Measurements from ENCODE around the gene PSTPIP2.
A peak's percentile ranks its signal among the peaks of the same experiment; 100 is the strongest.

The PSTPIP2 gene

DNA sequence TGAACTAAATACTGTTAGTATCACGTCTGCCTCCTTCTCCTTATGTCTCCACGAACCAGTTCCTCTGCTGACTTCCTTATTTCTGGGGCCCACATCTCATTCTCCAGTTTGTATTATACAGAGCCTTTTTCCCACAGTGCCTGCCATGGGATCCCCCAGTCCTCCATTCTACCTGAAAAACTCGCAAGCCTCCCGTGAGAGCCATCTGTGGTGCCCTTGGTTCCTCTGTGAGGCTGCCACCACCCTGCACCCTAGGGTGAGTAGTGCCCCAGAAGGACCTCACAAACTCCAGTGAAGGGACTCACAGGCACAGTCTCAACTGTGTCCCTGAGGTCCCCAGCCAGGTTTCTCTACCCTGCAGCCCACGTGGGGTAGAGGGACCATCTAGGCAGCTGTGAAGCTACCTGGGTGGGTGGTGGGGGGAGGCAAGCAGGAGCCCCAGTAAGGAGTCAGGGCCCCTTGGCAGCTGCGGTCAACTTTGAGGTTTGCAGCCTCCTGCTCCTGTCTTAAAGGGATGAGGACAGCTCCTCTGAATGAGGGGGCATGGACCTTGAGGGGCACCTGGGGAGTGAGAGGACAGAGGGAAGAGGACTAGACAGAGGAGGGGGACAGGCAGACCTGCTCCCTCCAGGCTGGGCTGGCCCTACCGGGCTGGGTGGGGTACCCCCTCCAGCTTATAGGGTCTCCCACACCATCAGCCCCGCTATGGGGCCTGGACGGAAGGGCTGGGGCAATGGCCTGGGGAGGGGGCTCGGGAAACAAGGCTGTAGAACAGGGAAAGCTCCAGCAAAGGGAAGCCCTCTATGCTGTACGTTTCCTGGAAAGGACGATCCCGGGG is 1.0 kb downstream of the PSTPIP2 start:
- peaks cover 22% of the 10 kb centered on the region for H3K4me1 ChIP-seq (ENCODE audit: control insufficient read depth, insufficient read depth, low read length, poor library complexity, severe bottlenecking)
- peak overlapping the region; percentile 54 for H3K27ac ChIP-seq (ENCODE audit: insufficient read depth, low read length, poor library complexity, severe bottlenecking)
- no peaks in the 10 kb centered on the region for H3K36me3 ChIP-seq (ENCODE audit: control insufficient read depth, insufficient read depth, low read length)
- H3K4me3 ChIP-seq (ENCODE audit: insufficient read depth, low read depth, low read length, poor library complexity, severe bottlenecking) = peak overlapping the region; percentile 74
- no peaks in the 10 kb centered on the region for H3K9me3 ChIP-seq (ENCODE audit: control insufficient read depth, low read length)
- no peak for DNase-seq
- H3K27me3 ChIP-seq (replicated peaks; ENCODE audit: control insufficient read depth, insufficient read depth, low read length, poor library complexity, severe bottlenecking) = no peaks in the 10 kb centered on the region

DNA sequence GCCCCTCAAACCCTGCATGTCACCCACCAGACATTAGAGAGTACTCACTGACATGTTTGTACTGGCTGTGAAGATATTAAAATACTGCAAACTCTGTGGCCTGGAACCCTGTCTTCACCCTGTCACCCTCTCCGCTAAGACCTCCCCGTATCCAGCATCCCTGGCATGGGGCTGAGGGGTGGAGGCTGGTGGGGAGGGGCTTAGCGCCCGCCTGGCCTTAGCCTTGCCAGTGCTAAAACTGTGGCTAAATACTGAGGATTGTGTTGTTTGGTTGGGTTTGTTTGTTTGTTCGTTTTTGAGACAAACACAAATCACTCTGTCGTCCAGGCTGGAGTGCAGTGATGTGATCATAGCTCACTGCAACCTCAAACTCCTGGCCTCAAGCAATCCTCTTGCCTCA is 1.8 kb downstream of the PSTPIP2 start:
- Histone ChIP-seq H3K36me3 (ENCODE audit: control insufficient read depth, insufficient read depth, low read length) (no peaks in the 10 kb centered on the region), H3K9me3 (ENCODE audit: control insufficient read depth, low read length) (no peaks in the 10 kb centered on the region), H3K4me3 (ENCODE audit: insufficient read depth, low read depth, low read length, poor library complexity, severe bottlenecking) (no peak overlapping the region), H3K27me3 (replicated peaks; ENCODE audit: control insufficient read depth, insufficient read depth, low read length, poor library complexity, severe bottlenecking) (no peaks in the 10 kb centered on the region), H3K27ac (ENCODE audit: insufficient read depth, low read length, poor library complexity, severe bottlenecking) (no peak overlapping the region), H3K4me1 (ENCODE audit: control insufficient read depth, insufficient read depth, low read length, poor library complexity, severe bottlenecking) (peaks cover 22% of the 10 kb centered on the region)
- no peak for DNase-seq

DNA sequence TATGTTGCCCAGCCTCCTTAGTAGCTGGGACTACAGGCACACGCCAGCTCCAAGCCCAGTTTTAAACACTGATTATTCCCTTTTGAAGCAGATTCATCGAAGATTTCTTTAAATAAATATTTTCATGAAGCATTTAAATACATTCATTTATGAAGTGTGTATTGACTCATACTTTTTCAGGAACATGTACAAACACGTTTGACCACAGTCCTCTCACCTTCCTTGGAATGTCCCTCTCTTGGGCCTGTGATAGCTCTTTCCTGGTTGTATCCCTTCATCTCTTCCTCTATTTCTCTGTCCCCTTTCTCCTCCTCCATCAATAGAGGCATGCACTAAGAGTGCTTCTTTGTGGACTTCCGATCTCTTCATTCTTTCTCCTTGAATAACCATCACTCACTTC is 2.5 kb downstream of the PSTPIP2 start:
- Histone ChIP-seq H3K4me3 (ENCODE audit: insufficient read depth, low read depth, low read length, poor library complexity, severe bottlenecking) (no peak overlapping the region), H3K36me3 (ENCODE audit: control insufficient read depth, insufficient read depth, low read length) (no peaks in the 10 kb centered on the region), H3K9me3 (ENCODE audit: control insufficient read depth, low read length) (no peaks in the 10 kb centered on the region), H3K27ac (ENCODE audit: insufficient read depth, low read length, poor library complexity, severe bottlenecking) (no peak overlapping the region), H3K27me3 (replicated peaks; ENCODE audit: control insufficient read depth, insufficient read depth, low read length, poor library complexity, severe bottlenecking) (no peaks in the 10 kb centered on the region), H3K4me1 (ENCODE audit: control insufficient read depth, insufficient read depth, low read length, poor library complexity, severe bottlenecking) (peaks cover 22% of the 10 kb centered on the region)
- DNase-seq = no peak

DNA sequence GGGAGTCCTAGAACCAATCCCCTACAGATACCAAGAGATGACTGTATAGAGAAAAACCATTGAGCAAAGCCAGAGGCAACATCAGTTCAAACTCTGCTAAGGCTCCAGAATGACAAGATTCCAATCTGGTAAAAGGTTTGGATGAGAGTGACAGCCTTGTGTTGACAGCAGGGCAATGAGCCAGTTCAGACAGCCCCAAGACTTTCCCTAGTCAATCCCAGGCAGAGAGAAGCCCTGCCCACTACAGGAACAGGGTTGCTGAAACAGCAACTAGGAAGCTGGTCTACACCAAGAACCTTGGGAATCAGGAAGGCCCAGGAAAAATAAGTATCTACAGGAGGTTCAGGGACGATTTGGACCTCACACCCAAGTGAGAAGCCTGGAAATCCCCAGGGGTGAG is 3.3 kb downstream of the PSTPIP2 start:
- no peaks in the 10 kb centered on the region for H3K36me3 ChIP-seq (ENCODE audit: control insufficient read depth, insufficient read depth, low read length)
- H3K9me3 ChIP-seq (ENCODE audit: control insufficient read depth, low read length) = no peaks in the 10 kb centered on the region
- H3K4me1 ChIP-seq (ENCODE audit: control insufficient read depth, insufficient read depth, low read length, poor library complexity, severe bottlenecking) = peaks cover 22% of the 10 kb centered on the region
- no peak overlapping the region for H3K27ac ChIP-seq (ENCODE audit: insufficient read depth, low read length, poor library complexity, severe bottlenecking)
- no peak overlapping the region for H3K4me3 ChIP-seq (ENCODE audit: insufficient read depth, low read depth, low read length, poor library complexity, severe bottlenecking)
- DNase-seq = no peak
- H3K27me3 ChIP-seq (replicated peaks; ENCODE audit: control insufficient read depth, insufficient read depth, low read length, poor library complexity, severe bottlenecking) = no peaks in the 10 kb centered on the region

GRCh38 chr18:46067438-46068007 is 4.5 kb downstream of the PSTPIP2 start:
- Histone ChIP-seq H3K27ac (ENCODE audit: insufficient read depth, low read length, poor library complexity, severe bottlenecking) (no peak overlapping the region), H3K36me3 (ENCODE audit: control insufficient read depth, insufficient read depth, low read length) (no peaks in the 10 kb centered on the region), H3K27me3 (replicated peaks; ENCODE audit: control insufficient read depth, insufficient read depth, low read length, poor library complexity, severe bottlenecking) (no peaks in the 10 kb centered on the region), H3K9me3 (ENCODE audit: control insufficient read depth, low read length) (no peaks in the 10 kb centered on the region), H3K4me3 (ENCODE audit: insufficient read depth, low read depth, low read length, poor library complexity, severe bottlenecking) (no peak overlapping the region), H3K4me1 (ENCODE audit: control insufficient read depth, insufficient read depth, low read length, poor library complexity, severe bottlenecking) (peaks cover 14% of the 10 kb centered on the region)
- DNase-seq = no peak

- no peaks in the 10 kb centered on the region for H3K4me1 ChIP-seq (ENCODE audit: control insufficient read depth, insufficient read depth, low read length, poor library complexity, severe bottlenecking)
- H3K27me3 ChIP-seq (replicated peaks; ENCODE audit: control insufficient read depth, insufficient read depth, low read length, poor library complexity, severe bottlenecking) = no peaks in the 10 kb centered on the region
- no peak for DNase-seq
- H3K4me3 ChIP-seq (ENCODE audit: insufficient read depth, low read depth, low read length, poor library complexity, severe bottlenecking) = no peak overlapping the region
- no peak overlapping the region for H3K27ac ChIP-seq (ENCODE audit: insufficient read depth, low read length, poor library complexity, severe bottlenecking)
- no peaks in the 10 kb centered on the region for H3K36me3 ChIP-seq (ENCODE audit: control insufficient read depth, insufficient read depth, low read length)
- H3K9me3 ChIP-seq (ENCODE audit: control insufficient read depth, low read length) = no peaks in the 10 kb centered on the region
Measured at GRCh38 chr18:46062781-46063180, 9.3 kb downstream of the PSTPIP2 start.

GRCh38 chr18:46061796-46062195 is 10.3 kb downstream of the PSTPIP2 start:
- DNase-seq = no peak
- Histone ChIP-seq H3K4me1 (ENCODE audit: control insufficient read depth, insufficient read depth, low read length, poor library complexity, severe bottlenecking) (no peaks in the 10 kb centered on the region), H3K9me3 (ENCODE audit: control insufficient read depth, low read length) (no peaks in the 10 kb centered on the region), H3K27me3 (replicated peaks; ENCODE audit: control insufficient read depth, insufficient read depth, low read length, poor library complexity, severe bottlenecking) (no peaks in the 10 kb centered on the region), H3K36me3 (ENCODE audit: control insufficient read depth, insufficient read depth, low read length) (no peaks in the 10 kb centered on the region), H3K4me3 (ENCODE audit: insufficient read depth, low read depth, low read length, poor library complexity, severe bottlenecking) (no peak overlapping the region), H3K27ac (ENCODE audit: insufficient read depth, low read length, poor library complexity, severe bottlenecking) (no peak overlapping the region)

DNA sequence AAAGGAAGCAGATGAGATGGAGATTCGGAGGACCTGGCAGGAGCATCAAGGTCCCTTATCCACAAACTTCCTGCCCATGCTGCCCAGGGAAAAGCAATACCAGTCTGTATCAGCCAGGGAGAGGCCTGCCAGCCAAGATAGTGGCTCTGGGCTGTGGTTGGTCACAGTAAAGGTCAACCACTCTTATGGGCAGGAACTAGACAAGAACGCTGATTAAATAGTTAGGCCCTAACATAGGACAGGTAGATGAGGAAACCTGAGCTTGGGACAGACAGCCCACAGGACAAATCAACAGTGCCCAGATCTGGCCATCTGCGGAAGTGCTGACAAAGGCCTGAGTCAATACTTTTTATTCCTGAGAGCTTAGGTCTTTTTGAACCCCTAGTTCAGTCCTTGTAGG is 10.7 kb downstream of the PSTPIP2 start:
- H3K9me3 ChIP-seq (ENCODE audit: control insufficient read depth, low read length) = no peaks in the 10 kb centered on the region
- no peaks in the 10 kb centered on the region for H3K36me3 ChIP-seq (ENCODE audit: control insufficient read depth, insufficient read depth, low read length)
- no peak overlapping the region for H3K27ac ChIP-seq (ENCODE audit: insufficient read depth, low read length, poor library complexity, severe bottlenecking)
- no peaks in the 10 kb centered on the region for H3K27me3 ChIP-seq (replicated peaks; ENCODE audit: control insufficient read depth, insufficient read depth, low read length, poor library complexity, severe bottlenecking)
- DNase-seq = no peak
- H3K4me1 ChIP-seq (ENCODE audit: control insufficient read depth, insufficient read depth, low read length, poor library complexity, severe bottlenecking) = no peaks in the 10 kb centered on the region
- H3K4me3 ChIP-seq (ENCODE audit: insufficient read depth, low read depth, low read length, poor library complexity, severe bottlenecking) = no peak overlapping the region

DNA sequence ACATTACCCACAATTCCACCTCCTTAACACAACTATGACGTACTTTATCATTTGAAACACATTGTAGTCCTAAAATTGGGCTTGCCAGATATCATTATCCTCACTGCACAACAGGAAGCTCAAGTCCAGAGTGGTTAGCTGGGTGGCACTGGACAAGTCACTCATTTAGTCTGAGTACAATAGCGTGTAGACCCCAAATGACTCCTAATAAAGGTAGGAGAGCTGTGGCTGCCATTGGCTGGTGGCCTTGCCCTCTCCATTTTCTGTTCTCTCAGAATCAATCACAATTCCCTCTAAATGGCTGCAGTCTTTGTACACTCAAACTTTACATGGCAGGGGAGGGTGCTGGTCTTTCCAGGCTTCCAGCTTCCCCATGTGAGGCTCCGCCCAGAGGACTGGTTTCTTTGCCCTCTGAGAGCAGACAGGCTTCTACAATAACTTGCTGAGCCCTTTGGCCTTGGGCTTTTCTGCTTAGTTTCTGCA is 11.7 kb downstream of the PSTPIP2 start:
- Histone ChIP-seq H3K36me3 (ENCODE audit: control insufficient read depth, insufficient read depth, low read length) (no peaks in the 10 kb centered on the region), H3K27me3 (replicated peaks; ENCODE audit: control insufficient read depth, insufficient read depth, low read length, poor library complexity, severe bottlenecking) (no peaks in the 10 kb centered on the region), H3K9me3 (ENCODE audit: control insufficient read depth, low read length) (no peaks in the 10 kb centered on the region), H3K27ac (ENCODE audit: insufficient read depth, low read length, poor library complexity, severe bottlenecking) (no peak overlapping the region), H3K4me3 (ENCODE audit: insufficient read depth, low read depth, low read length, poor library complexity, severe bottlenecking) (no peak overlapping the region), H3K4me1 (ENCODE audit: control insufficient read depth, insufficient read depth, low read length, poor library complexity, severe bottlenecking) (peaks cover under 1% of the 10 kb centered on the region)
- no peak for DNase-seq

DNA sequence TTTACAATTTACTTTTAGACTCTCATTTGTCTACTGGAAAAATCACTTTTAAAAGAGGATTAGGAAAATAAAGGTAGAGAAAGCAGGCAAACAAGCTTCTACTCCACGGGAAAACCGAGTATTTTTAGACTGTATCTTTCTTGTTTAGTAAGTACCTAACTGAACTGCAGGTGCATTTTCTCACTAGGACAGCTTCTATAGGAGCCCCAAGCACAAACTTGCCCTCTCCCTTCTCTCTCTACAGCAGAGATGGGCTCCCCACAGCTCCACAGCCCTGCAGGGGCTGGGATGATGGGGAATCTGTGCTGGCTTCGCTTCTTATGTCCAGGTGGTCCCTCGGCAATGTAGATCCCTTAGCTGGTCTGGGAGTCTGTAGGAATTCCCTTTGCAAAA is 16.2 kb downstream of the PSTPIP2 start:
- peaks cover 12% of the 10 kb centered on the region for H3K4me1 ChIP-seq (ENCODE audit: control insufficient read depth, insufficient read depth, low read length, poor library complexity, severe bottlenecking)
- no peak overlapping the region for H3K4me3 ChIP-seq (ENCODE audit: insufficient read depth, low read depth, low read length, poor library complexity, severe bottlenecking)
- no peaks in the 10 kb centered on the region for H3K27me3 ChIP-seq (replicated peaks; ENCODE audit: control insufficient read depth, insufficient read depth, low read length, poor library complexity, severe bottlenecking)
- no peaks in the 10 kb centered on the region for H3K9me3 ChIP-seq (ENCODE audit: control insufficient read depth, low read length)
- H3K27ac ChIP-seq (ENCODE audit: insufficient read depth, low read length, poor library complexity, severe bottlenecking) = no peak overlapping the region
- DNase-seq = no peak
- no peaks in the 10 kb centered on the region for H3K36me3 ChIP-seq (ENCODE audit: control insufficient read depth, insufficient read depth, low read length)

Data from effector memory CD4-positive, alpha-beta T cell (primary cell).